Endothelial cell of umbilical vein (primary cell): ENCODE measurements around the gene PEX10. TPM values are rescaled to one million over a fixed set of nuclear protein-coding genes. Genes with fewer than 3 reads are reported as not detected.

Experiments used
- BruUV-seq: library from RNA; stranded (reverse); fragments of 400-500 nt; replicated peaks from 2 replicates; lab custom pipeline; 2021; lab: Mats Ljungman, UMichigan
- CTCF ChIA-PET: fragments of 300-600, 350-600 bp; sonication (Branson Sonifier 250); formaldehyde crosslinking; loops from one replicate; lab custom pipeline; 2021; ENCODE audit warnings: antibody characterized with exemption, inconsistent platforms; lab: Charles Lee
- POLR2A ChIA-PET: fragments of 300-600, 350-600 bp; sonication (Branson Sonifier 250); formaldehyde crosslinking; loops from one replicate; lab custom pipeline; 2021; ENCODE audit warnings: antibody characterized with exemption, inconsistent platforms; lab: Charles Lee
- DNase-seq: peaks from one replicate; pipeline ENCODE4 v3.0.0-alpha.2; 2011; ENCODE audit warnings: low read depth, low spot score
- FAIRE-seq: peaks from 2 replicates; lab custom pipeline; 2011; peaks lifted over from hg19 to GRCh38; lab: Jason Lieb, UNC
- H2AFZ ChIP-seq: 2 replicates; pipeline ENCODE4 v1.6.0; 2012; ENCODE audit warnings: low read depth, low read length, control low read depth, inconsistent platforms
- H3K27ac ChIP-seq: 2 replicates; pipeline ENCODE4 v1.5.1; 2011; ENCODE audit warnings: low read depth, mild to moderate bottlenecking, control low read depth, low read length, moderate library complexity; ENCODE audit not compliant: insufficient read depth
- H3K27me3 ChIP-seq, 2 experiments: 2 replicates each; pipeline versions ENCODE4 v1.6.0 to v1.6.1; 2011; ENCODE audit warnings: low read length in 2 of 2, mixed read lengths in 1 of 2; ENCODE audit not compliant: control insufficient read depth in 2 of 2, insufficient read depth in 2 of 2
- H3K36me3 ChIP-seq, 2 experiments: 2 replicates in 1 of 2; 3 replicates in 1 of 2; pipeline ENCODE4 v1.5.1; 2011; ENCODE audit warnings: low read length in 2 of 2, mild to moderate bottlenecking in 1 of 2, moderate library complexity in 1 of 2; ENCODE audit not compliant: control insufficient read depth in 2 of 2, insufficient read depth in 2 of 2; ENCODE audit errors: extremely low read depth in 1 of 2
- H3K4me1 ChIP-seq: 3 replicates; pipeline ENCODE4 v1.5.1; 2011; ENCODE audit warnings: mild to moderate bottlenecking, low read length; ENCODE audit not compliant: control insufficient read depth, insufficient read depth; ENCODE audit errors: extremely low read depth
- H3K4me2 ChIP-seq: 2 replicates; pipeline ENCODE4 v1.6.1; 2011; ENCODE audit warnings: low read length, control low read depth, mixed read lengths; ENCODE audit not compliant: insufficient read depth
- H3K4me3 ChIP-seq, 3 experiments: fragments of 200-600 bp in 1 of 3; sonication (generic), shearing (Covaris generic) in 1 of 3; replicated peaks in 1 of 3; 2 replicates each; pipeline ENCODE4 v1.5.1; 2011 to 2016; ENCODE audit warnings: control low read depth in 3 of 3, low read length in 3 of 3, mild to moderate bottlenecking in 2 of 3, inconsistent platforms in 1 of 3, low read depth in 1 of 3, moderate library complexity in 1 of 3; ENCODE audit not compliant: insufficient read depth in 1 of 3
- H3K79me2 ChIP-seq: 2 replicates; pipeline ENCODE4 v1.6.0; 2012; ENCODE audit warnings: low read length, inconsistent platforms; ENCODE audit not compliant: control insufficient read depth, insufficient read depth
- H3K9ac ChIP-seq: replicated peaks from 2 replicates; pipeline ENCODE3; 2011; ENCODE audit warnings: low read length, control low read depth; ENCODE audit not compliant: insufficient read depth; ENCODE audit errors: extremely low read depth
- H3K9me1 ChIP-seq: replicated peaks from 3 replicates; pipeline ENCODE4 v1.6.0; 2011; ENCODE audit warnings: mild to moderate bottlenecking, low read length; ENCODE audit not compliant: control insufficient read depth, insufficient read depth; ENCODE audit errors: extremely low read depth
- H3K9me3 ChIP-seq: replicated peaks from 2 replicates; pipeline ENCODE4 v1.5.1; 2012; ENCODE audit warnings: low read length, inconsistent platforms; ENCODE audit not compliant: control insufficient read depth, insufficient read depth
- H4K20me1 ChIP-seq: replicated peaks from 2 replicates; pipeline ENCODE3; 2011; ENCODE audit warnings: mild to moderate bottlenecking, low read length; ENCODE audit not compliant: control insufficient read depth, insufficient read depth; ENCODE audit errors: extremely low read depth
- CTCF ChIP-seq, 2 donors: IDR thresholded peaks; 1 replicate in 1 of 2; 2 replicates in 1 of 2; pipeline ENCODE4 v1.5.1; 2011; ENCODE audit warnings: low read length in 2 of 2, mild to moderate bottlenecking in 2 of 2, moderate library complexity in 2 of 2, control low read depth in 1 of 2, inconsistent platforms in 1 of 2, low read depth in 1 of 2; ENCODE audit not compliant: insufficient read depth in 1 of 2; ENCODE audit errors: extremely low read depth in 1 of 2
- EZH2 ChIP-seq: IDR thresholded peaks from 2 replicates; pipeline ENCODE4 v1.6.1; 2012; ENCODE audit warnings: borderline replicate concordance, low read depth, mild to moderate bottlenecking, moderate library complexity, low read length, inconsistent platforms; ENCODE audit not compliant: severe bottlenecking
- FOS ChIP-seq: IDR thresholded peaks from 2 replicates; pipeline ENCODE4 v1.6.1; 2011; ENCODE audit warnings: mild to moderate bottlenecking, low read length, moderate library complexity, borderline replicate concordance; ENCODE audit not compliant: insufficient read depth
- JUN ChIP-seq: IDR thresholded peaks from 2 replicates; pipeline ENCODE4 v1.6.1; 2011; ENCODE audit warnings: borderline replicate concordance, low read depth; ENCODE audit not compliant: insufficient read length, insufficient read depth
- POLR2A ChIP-seq: IDR thresholded peaks from 2 replicates; pipeline ENCODE4 v1.6.1; 2012; ENCODE audit warnings: low read depth, mild to moderate bottlenecking, control low read depth, low read length
- dilution Hi-C: fragments of 300-500 bp; cut with MboI; formaldehyde crosslinking; loops from one replicate; pipeline ENCODE4 v1.15.0; 2019; ENCODE audit warnings: low sequenced_read_pairs; ENCODE audit not compliant: extremely low pct_ligation_motif_present
- intact Hi-C: fragments of 100-400 bp; cut with micrococcal nuclease; formaldehyde crosslinking; loops from one replicate; pipeline ENCODE4 v1.10.0; 2022
- polyA plus RNA-seq, 4 experiments: library from polyadenylated mRNA; depleted of rRNA in 3 of 4; stranded (reverse) in 3 of 4; unstranded in 1 of 4; fragments of >200 nt; gene quantifications; 2 replicates each; pipeline versions ENCODE4 v1.2.1 to v1.2.3, GENCODE V29; 2011 to 2012; ENCODE audit warnings: missing spikeins in 1 of 4
- total RNA-seq: library from RNA; stranded (reverse); gene quantifications from 2 replicates; pipeline ENCODE4 v1.2.3, GENCODE V29; 2021
- TF ChIP-seq, protein P1 (sequence below): IDR thresholded peaks from 2 replicates; pipeline ENCODE4 v1.6.1; 2011; ENCODE audit not compliant: insufficient read depth, insufficient read length

PEX10 gene
- total and polyA plus RNA-seq, 2 donors (not counting 3 experiments of a cell fraction or from before 2014, with no cell fraction given) = 25.1 to 26.7 TPM

DNA sequence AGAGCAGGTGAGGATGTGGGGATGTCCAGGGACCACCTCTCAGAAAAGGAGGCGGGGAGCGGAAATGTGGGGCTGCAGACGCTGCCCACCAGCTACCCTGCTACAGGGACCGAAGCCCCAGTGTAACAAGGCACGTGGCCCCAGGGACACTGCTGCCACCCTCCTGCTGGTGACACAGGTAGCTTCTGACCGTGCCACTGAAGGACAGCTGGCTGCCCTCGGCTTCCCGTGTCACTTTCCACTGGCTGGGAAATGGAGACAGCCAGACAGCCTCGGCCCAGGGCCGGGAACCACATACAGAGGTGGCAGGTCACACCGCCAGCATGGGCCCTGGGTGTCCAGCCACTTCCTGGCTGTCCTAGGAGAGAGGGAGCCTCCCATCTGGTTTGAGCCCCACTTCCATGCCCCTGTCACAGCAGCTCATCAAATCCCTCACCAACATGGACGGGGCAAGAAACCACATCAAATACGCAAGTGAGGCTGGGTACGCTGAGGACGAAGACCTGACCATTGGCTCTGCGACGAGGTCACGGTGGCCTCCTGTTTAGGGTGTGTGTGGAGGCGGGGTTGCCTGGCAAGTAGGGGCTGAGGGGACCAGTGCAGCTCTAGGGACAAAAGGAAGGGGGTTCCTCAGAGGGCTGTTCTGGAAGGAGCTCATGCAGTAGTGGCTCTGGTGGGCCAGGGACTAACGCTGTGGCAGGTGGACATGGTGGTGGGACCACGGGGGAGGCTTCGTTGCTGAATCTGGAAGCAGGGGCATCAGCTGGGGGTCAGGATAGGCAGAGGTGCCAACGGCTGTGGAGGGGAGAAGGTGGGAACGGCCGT, 5.0 kb downstream of the PEX10 start:
- ChIA-PET POLR2A (no interaction called here), CTCF (interaction anchor here (1.5 to 2.6 kb wide), 3 partner anchors 26 to 212 kb away, joined by 4 to 9 read pairs (median 6); partner anchors contain the start of gene FAAP20)
- Histone ChIP-seq H3K79me2 (peaks cover 4% of the 10 kb centered on the region), H3K27me3 (no peaks in the 10 kb centered on the region), H3K4me2 (no peak overlapping the region), H3K9me1 (no peaks in the 10 kb centered on the region), H2AFZ (no peak overlapping the region), H3K4me3 (no peak overlapping the region), H3K36me3 (peaks cover 15 to 42% of the 10 kb centered on the region in 2 experiments), H4K20me1 (no peaks in the 10 kb centered on the region), H3K9ac (no peak overlapping the region), H3K9me3 (no peaks in the 10 kb centered on the region), H3K4me1 (peaks cover 15% of the 10 kb centered on the region), H3K27ac (no peak overlapping the region)
- TF ChIP-seq, protein P1, sequence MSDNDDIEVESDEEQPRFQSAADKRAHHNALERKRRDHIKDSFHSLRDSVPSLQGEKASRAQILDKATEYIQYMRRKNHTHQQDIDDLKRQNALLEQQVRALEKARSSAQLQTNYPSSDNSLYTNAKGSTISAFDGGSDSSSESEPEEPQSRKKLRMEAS = no peak
- TF ChIP-seq JUN (no peak), CTCF (IDR thresholded peaks at IDR 0.05; ENCODE audit: extremely low read depth in 1 of 2, insufficient read depth in 1 of 2, low read depth in 1 of 2, low read length in 2 of 2) (no peak), EZH2 (no peak), POLR2A (no peak), FOS (no peak)
- dilution Hi-C loops = no loop called here
- intact Hi-C loops = loop anchor here (10.0 kb wide), 1 partner anchor 1217 kb away; the partner anchor contains the start of gene TPRG1L
- FAIRE-seq (no peak), DNase-seq (no peak)
- BruUV-seq = no TSS peak
